OCI-LY7 (cell line): ENCODE results near the gene MUC5B. TPM values are rescaled to one million over a fixed set of nuclear protein-coding genes. Genes with fewer than 3 reads are reported as not detected.

ENCODE experiments used
- BruUV-seq: library from RNA; stranded (reverse); fragments of 400-500 nt; replicated peaks from 2 replicates; lab custom pipeline; 2021; lab: Mats Ljungman, UMichigan
- CTCF ChIA-PET: fragments of 300-600 bp; sonication (Branson Sonifier 250); formaldehyde crosslinking; loops from one replicate; lab custom pipeline; 2022; ENCODE audit warnings: antibody characterized with exemption; ENCODE audit not compliant: unreplicated experiment; lab: Charles Lee
- POLR2A ChIA-PET: fragments of 300-600 bp; sonication (Branson Sonifier 250); formaldehyde crosslinking; loops from one replicate; lab custom pipeline; 2022; ENCODE audit warnings: antibody characterized with exemption; lab: Charles Lee
- DNase-seq: peaks from one replicate; pipeline ENCODE4 v3.0.0-alpha.2; 2015; ENCODE audit warnings: low spot score
- H2AFZ ChIP-seq: fragments of 200-600 bp; sonication (generic), shearing (Covaris generic); 2 replicates; pipeline ENCODE4 v1.6.1; 2014; ENCODE audit warnings: mild to moderate bottlenecking, antibody characterized with exemption, low read length, moderate library complexity
- H3K27ac ChIP-seq: fragments of 200-600 bp; sonication (generic); 2 replicates; pipeline ENCODE4 v1.5.1; 2014; ENCODE audit warnings: mixed run types, low read depth, mild to moderate bottlenecking, moderate library complexity, low read length, inconsistent platforms; ENCODE audit not compliant: poor library complexity, severe bottlenecking
- H3K36me3 ChIP-seq: fragments of 200-600 bp; sonication (generic); 2 replicates; pipeline ENCODE4 v1.6.1; 2014; ENCODE audit warnings: mild to moderate bottlenecking, antibody characterized with exemption, low read length, moderate library complexity, mixed read lengths; ENCODE audit not compliant: insufficient read depth
- H3K4me1 ChIP-seq: fragments of 200-600 bp; sonication (generic); 2 replicates; pipeline ENCODE4 v1.5.1; 2014; ENCODE audit warnings: mild to moderate bottlenecking, low read length; ENCODE audit not compliant: insufficient read depth, poor library complexity, severe bottlenecking
- H3K4me2 ChIP-seq: fragments of 200-600 bp; sonication (generic); 2 replicates; pipeline ENCODE4 v1.6.1; 2014; ENCODE audit warnings: mild to moderate bottlenecking, low read length
- H3K4me3 ChIP-seq: fragments of 200-600 bp; sonication (generic); 2 replicates; pipeline ENCODE4 v1.5.1; 2014; ENCODE audit warnings: mild to moderate bottlenecking, low read depth, low read length; ENCODE audit not compliant: poor library complexity, severe bottlenecking
- H3K79me2 ChIP-seq: fragments of 200-600 bp; sonication (generic); 2 replicates; pipeline ENCODE4 v1.6.1; 2016; ENCODE audit warnings: low read depth, mild to moderate bottlenecking, low read length, moderate library complexity, mixed read lengths; ENCODE audit not compliant: insufficient read depth
- H3K9me2 ChIP-seq: fragments of 200-600 bp; sonication (generic); 2 replicates; pipeline ENCODE4 v1.6.1; 2016; ENCODE audit warnings: mild to moderate bottlenecking, low read length, mixed read lengths; ENCODE audit not compliant: insufficient read depth
- H3K9me3 ChIP-seq: fragments of 200-600 bp; sonication (generic); 2 replicates; pipeline ENCODE4 v1.6.1; 2014; ENCODE audit warnings: mild to moderate bottlenecking, mixed run types, low read length, mixed read lengths
- H4K20me1 ChIP-seq: fragments of 200-600 bp; sonication (generic); 2 replicates; pipeline ENCODE4 v1.6.1; 2014; ENCODE audit warnings: mild to moderate bottlenecking, antibody characterized with exemption, low read length, moderate library complexity, mixed read lengths; ENCODE audit not compliant: insufficient read depth
- CTCF ChIP-seq: fragments of 200-600 bp; sonication (generic); conservative IDR thresholded peaks from 2 replicates; pipeline ENCODE4 v1.5.1; 2014; ENCODE audit warnings: mild to moderate bottlenecking, antibody characterized with exemption, low read length, moderate library complexity, mixed read lengths
- EZH2phosphoT487 ChIP-seq: fragments of 200-600 bp; sonication (generic); IDR thresholded peaks from 2 replicates; pipeline ENCODE4 v1.6.1; 2018; ENCODE audit warnings: low read depth, borderline replicate concordance, mild to moderate bottlenecking, mixed run types, antibody characterized with exemption, low read length, moderate library complexity, mixed read lengths
- intact Hi-C: fragments of 100-400 bp; cut with micrococcal nuclease; formaldehyde crosslinking; loops from one replicate; pipeline ENCODE4 v1.10.0; 2022; ENCODE audit not compliant: unreplicated experiment
- total RNA-seq, 2 experiments: library from RNA; depleted of rRNA in 1 of 2; stranded (reverse); fragments of >200 nt in 1 of 2; shearing (Covaris generic) in 1 of 2; gene quantifications; 2 replicates each; pipeline ENCODE4 v1.2.3, GENCODE V29; 2014 to 2022

Gene MUC5B
- total RNA-seq, 2 experiments from 2014 or later = under 0.01 TPM; not detected in 1

GRCh38 chr11:1254733-1255132 lies 31.9 kb downstream of the MUC5B start:
- H3K9me3 ChIP-seq = 0 out of 2 replicates have a peak, but pooled peaks cover 3% of the 10 kb centered on the region
- intact Hi-C loops = no loop called here
- no peak for DNase-seq
- no peaks in the 10 kb centered on the region for H4K20me1 ChIP-seq
- no TSS peak for BruUV-seq
- no peaks in the 10 kb centered on the region for H3K4me1 ChIP-seq
- H3K36me3 ChIP-seq = no peaks in the 10 kb centered on the region
- H3K27ac ChIP-seq = no peak overlapping the region
- CTCF ChIA-PET = no interaction called here
- TF ChIP-seq CTCF = no peak
- no peak for TF ChIP-seq EZH2phosphoT487
- H3K4me3 ChIP-seq = no peak overlapping the region
- POLR2A ChIA-PET = no interaction called here
- no peak overlapping the region for H3K4me2 ChIP-seq
- no peak overlapping the region for H2AFZ ChIP-seq
- no peaks in the 10 kb centered on the region for H3K9me2 ChIP-seq
- no peaks in the 10 kb centered on the region for H3K79me2 ChIP-seq

- Histone ChIP-seq H3K27ac (no peak overlapping the region), H3K4me1 (no peaks in the 10 kb centered on the region), H3K9me3 (0 out of 2 replicates have a peak, but pooled peaks cover 3% of the 10 kb centered on the region), H3K79me2 (no peaks in the 10 kb centered on the region), H3K9me2 (no peaks in the 10 kb centered on the region), H2AFZ (no peak overlapping the region), H3K4me2 (no peak overlapping the region), H3K4me3 (no peak overlapping the region), H4K20me1 (no peaks in the 10 kb centered on the region), H3K36me3 (no peaks in the 10 kb centered on the region)
- no peak for TF ChIP-seq EZH2phosphoT487
- TF ChIP-seq CTCF = no peak
- BruUV-seq = no TSS peak
- no peak for DNase-seq
- intact Hi-C loops = no loop called here
- ChIA-PET POLR2A (no interaction called here), CTCF (no interaction called here)
Observed at GRCh38 chr11:1255151-1255550, 32.3 kb downstream of the MUC5B start.

GRCh38 chr11:1256257-1257045 lies 33.6 kb downstream of the MUC5B start:
- intact Hi-C loops = no loop called here
- Histone ChIP-seq H3K9me3 (no peaks in the 10 kb centered on the region), H2AFZ (no peak overlapping the region), H3K4me3 (no peak overlapping the region), H4K20me1 (no peaks in the 10 kb centered on the region), H3K36me3 (no peaks in the 10 kb centered on the region), H3K27ac (no peak overlapping the region), H3K9me2 (no peaks in the 10 kb centered on the region), H3K4me1 (no peaks in the 10 kb centered on the region), H3K79me2 (no peaks in the 10 kb centered on the region), H3K4me2 (no peak overlapping the region)
- POLR2A ChIA-PET = no interaction called here
- TF ChIP-seq CTCF (no peak), EZH2phosphoT487 (no peak)
- BruUV-seq = no TSS peak
- CTCF ChIA-PET = no interaction called here
- DNase-seq = no peak
